ENCODE results near the gene HYAL1.
A peak's percentile ranks its signal among the peaks of the same experiment; 100 is the strongest.

Gene HYAL1

GRCh38 chr3:50256978-50257890 lies 46.1 kb downstream of the HYAL1 start:
- no peak for DNase-seq (ENCODE audit: low spot score)
- in situ Hi-C loops (cut with MboI; ENCODE audit: low pct_unique_long_range_greater_than_20kb, low sequenced_read_pairs, unreplicated experiment) = no loop called here
- TF ChIP-seq CTCF (IDR thresholded peaks at IDR 0.05; ENCODE audit: extremely low read depth, insufficient read depth, missing control alignments) = peak; percentile 51

DNA sequence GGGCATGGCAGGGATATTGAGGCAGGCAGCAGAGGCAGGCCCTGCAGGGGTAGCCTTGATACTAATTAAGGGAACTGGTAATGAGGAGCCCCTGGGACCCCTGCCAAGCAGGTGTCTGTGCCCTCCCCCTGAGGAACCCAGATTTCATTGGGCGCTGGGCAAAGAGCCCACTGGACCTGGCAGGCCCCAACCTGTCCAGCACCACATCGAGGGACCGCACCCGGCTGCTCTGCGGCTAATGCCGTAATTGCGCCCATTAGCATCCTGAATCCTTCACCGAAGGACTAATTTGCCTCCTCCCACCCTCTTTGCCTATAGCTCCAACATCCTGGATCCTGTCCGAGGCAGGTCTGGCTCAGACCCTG lies 48.1 kb downstream of the HYAL1 start:
- DNase-seq (ENCODE audit: low spot score) = no peak
- in situ Hi-C loops (cut with MboI; ENCODE audit: low pct_unique_long_range_greater_than_20kb, low sequenced_read_pairs, unreplicated experiment) = no loop called here
- TF ChIP-seq CTCF (IDR thresholded peaks at IDR 0.05; ENCODE audit: extremely low read depth, insufficient read depth, missing control alignments) = no peak

- in situ Hi-C loops (cut with MboI; ENCODE audit: low pct_unique_long_range_greater_than_20kb, low sequenced_read_pairs, unreplicated experiment) = no loop called here
- no peak for DNase-seq (ENCODE audit: low spot score)
Measured at GRCh38 chr3:50254577-50255250, 48.7 kb downstream of the HYAL1 start.

DNA sequence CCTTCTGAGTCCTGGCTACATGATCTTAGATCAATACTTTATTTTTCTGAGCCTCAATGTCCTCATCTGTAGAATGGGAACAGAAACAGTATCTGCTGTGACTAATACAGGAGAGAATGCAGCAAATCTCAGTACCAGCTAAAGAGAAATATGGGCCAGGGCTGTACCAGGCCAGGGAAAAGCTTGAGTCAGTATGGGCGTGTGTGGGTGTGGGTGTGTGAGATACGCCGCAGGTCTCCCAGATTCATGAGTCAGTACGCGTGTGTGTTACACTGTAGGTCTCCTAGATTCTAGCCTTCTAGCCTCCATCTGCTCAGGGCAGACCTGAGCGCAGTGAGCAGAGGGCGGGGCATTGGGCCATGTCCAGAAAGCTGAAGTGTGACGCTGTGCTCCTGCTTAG lies 52.2 kb downstream of the HYAL1 start:
- DNase-seq (ENCODE audit: low spot score) = no peak
- in situ Hi-C loops (cut with MboI; ENCODE audit: low pct_unique_long_range_greater_than_20kb, low sequenced_read_pairs, unreplicated experiment) = no loop called here
- TF ChIP-seq CTCF (IDR thresholded peaks at IDR 0.05; ENCODE audit: extremely low read depth, insufficient read depth, missing control alignments) = no peak

More at GRCh38 chr3:50254577-50255250, 48.7 kb downstream of the HYAL1 start:
- TF ChIP-seq CTCF (IDR thresholded peaks at IDR 0.05; ENCODE audit: extremely low read depth, insufficient read depth, missing control alignments) = no peak

- DNase-seq (ENCODE audit: low spot score) = no peak
- no peak for TF ChIP-seq CTCF (IDR thresholded peaks at IDR 0.05; ENCODE audit: extremely low read depth, insufficient read depth, missing control alignments)
- in situ Hi-C loops (cut with MboI; ENCODE audit: low pct_unique_long_range_greater_than_20kb, low sequenced_read_pairs, unreplicated experiment) = no loop called here
Measured at GRCh38 chr3:50250514-50250913, 52.9 kb downstream of the HYAL1 start.
